Esophagus squamous epithelium (tissue), 4 donors: ENCODE measurements around the gene SBSN.

Source experiments
- CTCF ChIP-seq, 6 experiments: fragments of 450-650 bp in 4 of 6; fragments of 200-600 bp in 2 of 6; sonication (generic) in 2 of 6; IDR thresholded peaks; one replicate each; pipeline ENCODE4 v1.5.1; 2016 to 2019; ENCODE audit warnings: antibody characterized with exemption in 6 of 6, mild to moderate bottlenecking in 4 of 6, moderate library complexity in 4 of 6
- POLR2A ChIP-seq, 4 donors: fragments of 450-650 bp; IDR thresholded peaks; one replicate each; pipeline ENCODE4 v1.6.1; 2017; ENCODE audit warnings: antibody characterized with exemption in 4 of 4, mild to moderate bottlenecking in 4 of 4, moderate library complexity in 3 of 4

- no peak for TF ChIP-seq POLR2A (IDR thresholded peaks at IDR 0.05)
- TF ChIP-seq CTCF (IDR thresholded peaks at IDR 0.05): no peak
These were observed 11.2 kb upstream of the SBSN start for GRCh38 chr19:35539314-35539713.
